ENCODE measurements around the gene GAB2. TPM values are rescaled to one million over a fixed set of nuclear protein-coding genes. Genes with fewer than 3 reads are reported as not detected.

Gene GAB2
- polyA plus RNA-seq, 1 donor from 2014 or later: 4.2 TPM

DNA sequence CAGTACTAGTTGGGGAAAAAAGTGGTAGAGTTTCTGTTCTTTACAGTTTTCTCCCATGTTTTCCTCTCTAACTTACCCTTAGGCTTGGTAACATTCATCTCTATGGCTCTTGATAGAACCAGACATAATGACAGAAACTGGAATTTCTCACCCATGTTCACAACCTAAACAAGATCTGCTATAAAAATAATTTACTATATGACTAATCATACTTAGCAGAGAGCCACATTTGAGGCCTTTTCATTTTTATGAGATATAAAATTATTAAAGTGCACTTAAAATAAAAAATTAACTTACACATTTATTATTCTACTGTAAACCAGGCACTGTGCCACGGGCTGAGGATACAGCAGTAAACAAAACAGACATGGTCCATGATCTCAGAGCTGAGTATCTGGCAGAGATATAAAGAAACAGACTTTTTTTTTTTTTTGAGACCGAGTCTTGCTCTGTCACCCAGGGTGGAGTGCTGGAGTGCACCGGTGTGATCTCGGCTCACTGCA lies 98.1 kb downstream of the GAB2 start:
- Mint-ChIP-seq H3K27me3 (no peaks in the 10 kb centered on the region), H3K36me3 (peaks cover 5% of the 10 kb centered on the region), H3K4me1 (peaks cover 26 to 40% (median 28%) of the 10 kb centered on the region in 3 donors), H3K9me3 (no peaks in the 10 kb centered on the region), H3K27ac (no peak overlapping the region), H3K4me3 (no peak overlapping the region)

DNA sequence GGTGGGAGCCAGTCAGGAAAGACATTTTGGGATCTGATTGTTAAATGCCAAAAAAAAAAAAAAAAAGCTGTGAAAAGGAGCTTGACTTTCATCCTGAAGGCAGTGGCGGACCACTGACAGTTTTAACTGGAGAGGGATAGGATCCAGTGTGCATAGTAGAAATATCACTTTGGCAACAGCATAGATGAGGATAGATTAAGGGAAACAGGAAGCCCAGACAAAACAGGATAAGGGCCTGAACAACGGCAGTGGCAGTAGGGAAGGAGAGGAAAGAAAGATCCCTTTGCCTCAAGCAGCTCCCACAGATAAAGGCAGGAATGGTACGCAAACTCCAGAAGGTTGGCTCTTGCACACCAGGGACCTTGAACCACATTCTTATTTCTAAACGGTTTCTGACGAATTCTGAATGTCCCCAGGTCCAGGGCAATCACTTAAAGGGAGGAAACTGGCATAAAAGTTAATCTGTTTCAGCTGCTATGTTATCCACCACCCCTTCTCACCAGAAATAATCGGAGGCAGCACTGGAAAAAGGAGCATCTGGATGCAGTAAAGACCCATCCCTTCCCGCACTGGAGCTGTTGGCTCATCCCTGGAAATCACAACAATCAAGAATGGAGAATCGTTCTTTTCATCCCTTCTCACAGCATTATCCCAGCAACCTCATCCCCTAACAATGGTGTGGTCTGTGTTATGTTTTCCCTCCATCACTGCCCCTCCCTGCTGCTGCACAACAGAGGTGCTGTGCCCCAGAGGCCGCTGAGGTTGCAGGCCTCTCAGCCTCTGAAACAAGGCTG lies 99.1 kb downstream of the GAB2 start:
- no peaks in the 10 kb centered on the region for H3K27me3 Mint-ChIP-seq
- no peaks in the 10 kb centered on the region for H3K9me3 Mint-ChIP-seq
- H3K27ac Mint-ChIP-seq: no peak overlapping the region
- H3K4me3 Mint-ChIP-seq: no peak overlapping the region
- peaks cover 27 to 44% (median 34%) of the 10 kb centered on the region in 3 donors for H3K4me1 Mint-ChIP-seq
- peaks cover 5% of the 10 kb centered on the region for H3K36me3 Mint-ChIP-seq

DNA sequence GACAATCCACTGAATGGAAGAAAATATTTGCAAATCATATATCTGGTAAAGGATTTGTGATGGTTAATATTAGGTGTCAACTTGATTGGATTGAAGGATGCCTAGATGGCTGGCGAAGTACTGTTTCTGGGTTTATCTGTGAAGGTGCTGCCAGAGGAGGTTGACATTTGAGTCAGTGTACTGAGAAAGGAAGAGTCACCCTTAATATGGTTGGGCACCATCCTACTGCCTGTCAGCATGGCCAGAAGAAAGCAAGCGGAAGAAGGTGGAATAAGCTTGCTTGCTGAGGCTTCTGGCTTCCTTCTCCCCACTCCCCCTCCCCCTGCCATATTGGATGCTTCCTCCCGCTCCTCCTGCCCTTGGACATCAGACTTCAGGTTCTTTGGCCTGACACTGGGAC lies 101.9 kb downstream of the GAB2 start:
- Mint-ChIP-seq H3K36me3 (peaks cover 5% of the 10 kb centered on the region), H3K27me3 (no peaks in the 10 kb centered on the region), H3K4me3 (no peak overlapping the region), H3K4me1 (peaks cover 31 to 48% (median 43%) of the 10 kb centered on the region in 3 donors), H3K9me3 (no peaks in the 10 kb centered on the region), H3K27ac (peak overlapping the region in 1 of 3 donors; percentile 33)

DNA sequence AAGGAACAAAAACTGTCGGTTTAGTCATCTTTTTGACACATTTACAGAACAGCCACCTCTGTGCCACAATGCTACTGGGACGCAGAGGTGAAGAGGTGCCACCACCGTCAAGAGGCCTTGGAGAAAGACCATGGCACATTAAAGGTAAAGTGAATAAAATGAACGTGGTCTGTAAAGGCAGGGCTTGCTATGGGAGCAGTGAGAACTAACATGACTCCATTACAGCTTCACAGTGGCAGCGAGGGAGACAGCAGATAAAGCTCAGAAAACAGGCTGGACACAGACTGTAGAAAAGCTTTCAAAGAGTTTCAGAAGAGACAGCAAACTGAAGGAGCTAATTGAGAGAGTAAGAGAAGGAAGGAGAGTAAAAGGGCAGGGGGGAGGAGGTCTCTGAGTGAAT lies 102.9 kb downstream of the GAB2 start:
- Mint-ChIP-seq H3K27ac (no peak overlapping the region), H3K4me3 (no peak overlapping the region), H3K4me1 (peaks cover 32 to 53% (median 45%) of the 10 kb centered on the region in 3 donors), H3K36me3 (peaks cover 5% of the 10 kb centered on the region), H3K9me3 (no peaks in the 10 kb centered on the region), H3K27me3 (no peaks in the 10 kb centered on the region)

DNA sequence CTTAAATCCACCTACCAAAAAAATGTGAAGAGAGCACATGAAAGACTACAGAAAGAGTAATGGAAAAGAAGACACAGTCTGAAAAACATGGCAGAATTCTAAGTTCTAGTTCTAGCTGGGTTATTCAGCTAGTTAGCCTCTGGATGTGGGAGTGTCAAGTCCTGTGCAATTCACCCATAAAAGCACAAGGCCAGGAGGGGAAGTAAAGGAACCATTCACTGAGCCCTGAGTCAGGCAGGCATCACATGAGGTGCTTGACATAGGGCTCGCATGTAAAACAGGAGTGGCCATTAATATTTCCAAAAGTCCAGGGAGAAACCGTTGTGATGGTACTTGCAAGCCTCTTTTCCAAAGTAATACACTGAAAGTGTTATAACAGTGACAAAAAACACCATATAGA lies 103.7 kb downstream of the GAB2 start:
- Mint-ChIP-seq H3K4me3 (no peak overlapping the region), H3K4me1 (peaks cover 35 to 52% (median 45%) of the 10 kb centered on the region in 3 donors), H3K27me3 (no peaks in the 10 kb centered on the region), H3K27ac (no peak overlapping the region), H3K36me3 (peaks cover 5% of the 10 kb centered on the region), H3K9me3 (no peaks in the 10 kb centered on the region)

DNA sequence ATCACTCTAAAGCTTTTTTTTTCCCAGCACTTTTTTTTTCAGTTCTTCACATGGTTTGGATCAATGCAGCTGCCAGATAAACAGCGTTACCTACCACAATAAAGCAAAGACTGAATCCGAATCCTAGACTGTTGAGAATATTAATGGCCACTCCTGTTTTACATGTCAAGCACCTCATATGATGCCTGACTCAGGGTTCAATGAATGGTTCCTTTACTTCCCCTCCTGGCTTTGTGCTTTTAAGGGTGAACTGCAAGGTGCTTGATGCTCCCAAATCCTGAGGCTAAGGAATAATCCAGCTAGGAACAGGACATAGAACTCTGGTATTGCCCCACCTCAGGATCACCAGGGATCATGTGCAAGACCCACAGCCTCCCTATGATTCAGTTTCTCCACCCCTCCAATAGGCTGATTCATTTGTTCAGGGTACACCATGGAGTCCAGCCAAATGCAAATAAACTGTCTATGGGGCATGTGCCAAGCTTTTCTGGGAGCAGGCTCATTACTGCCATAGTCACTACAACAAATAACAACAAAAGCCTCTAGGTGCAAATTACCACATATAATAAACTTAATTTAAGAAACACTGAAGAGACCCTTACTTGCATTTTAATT lies 104.3 kb downstream of the GAB2 start:
- Mint-ChIP-seq H3K36me3 (peaks cover 4% of the 10 kb centered on the region), H3K9me3 (no peaks in the 10 kb centered on the region), H3K4me1 (peaks cover 36 to 52% (median 48%) of the 10 kb centered on the region in 3 donors), H3K4me3 (peak overlapping the region in 2 of 4 donors; percentile 10 to 65), H3K27ac (no peak overlapping the region), H3K27me3 (no peaks in the 10 kb centered on the region)

DNA sequence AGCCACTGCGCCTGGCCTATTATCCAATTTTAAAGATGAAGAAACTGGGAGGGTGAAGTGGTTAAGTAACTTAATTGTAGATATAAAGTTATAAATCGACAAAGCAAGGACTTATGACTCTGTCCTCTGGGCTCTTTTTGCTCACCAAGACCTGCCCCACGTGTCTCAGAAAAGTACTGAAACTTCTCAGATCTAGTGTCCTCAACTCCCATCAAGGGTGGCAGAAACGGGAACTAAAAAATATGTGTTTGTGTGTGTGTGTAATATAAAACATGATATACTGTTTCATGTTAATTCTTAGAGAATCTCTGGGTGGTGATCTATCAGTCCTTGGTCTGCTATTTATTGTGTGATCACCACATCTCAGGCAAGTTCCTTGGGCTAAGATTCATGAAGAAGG lies 104.9 kb downstream of the GAB2 start:
- H3K36me3 Mint-ChIP-seq: peaks cover 4% of the 10 kb centered on the region
- H3K4me3 Mint-ChIP-seq: peak overlapping the region in 3 of 4 donors; percentile 10 to 65 (median 32)
- no peaks in the 10 kb centered on the region for H3K27me3 Mint-ChIP-seq
- no peaks in the 10 kb centered on the region for H3K9me3 Mint-ChIP-seq
- H3K27ac Mint-ChIP-seq: no peak overlapping the region
- H3K4me1 Mint-ChIP-seq: peaks cover 35 to 48% (median 46%) of the 10 kb centered on the region in 3 donors

DNA sequence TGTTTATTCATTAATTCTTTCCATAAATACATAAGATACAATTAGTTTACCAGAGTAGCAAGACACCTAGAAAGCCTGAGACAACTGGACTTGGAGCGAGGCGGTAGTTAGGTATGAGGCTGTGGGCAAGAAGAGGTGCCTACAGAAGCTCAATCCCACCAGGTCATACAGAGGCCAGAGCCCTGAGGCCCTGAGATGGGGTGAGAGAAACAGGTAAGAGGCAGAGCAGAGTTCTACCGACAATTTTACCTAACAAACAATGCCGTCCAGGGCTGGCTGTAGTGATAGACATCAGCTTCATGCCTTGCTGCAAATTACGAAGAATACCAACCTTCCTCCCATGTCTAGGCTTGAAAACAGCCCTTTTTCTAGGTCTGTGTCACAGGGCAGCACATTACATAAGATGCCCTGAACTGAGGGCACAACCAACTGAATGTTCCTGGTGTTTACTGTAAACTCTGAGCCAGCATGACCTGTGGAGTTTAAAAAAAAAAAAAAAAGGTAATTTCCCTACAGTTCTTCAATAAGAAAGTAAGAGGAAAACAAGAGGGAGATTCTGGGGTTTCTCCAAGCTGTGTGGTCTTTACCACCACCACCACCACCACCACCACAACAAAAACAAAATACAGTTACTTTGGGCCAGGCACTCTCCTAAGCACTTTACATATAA lies 105.8 kb downstream of the GAB2 start:
- no peaks in the 10 kb centered on the region for H3K27me3 Mint-ChIP-seq
- H3K4me3 Mint-ChIP-seq: peak overlapping the region in 1 of 4 donors; percentile 64
- H3K9me3 Mint-ChIP-seq: no peaks in the 10 kb centered on the region
- peaks cover 35 to 48% (median 46%) of the 10 kb centered on the region in 3 donors for H3K4me1 Mint-ChIP-seq
- no peak overlapping the region for H3K27ac Mint-ChIP-seq
- H3K36me3 Mint-ChIP-seq: peaks cover under 1% of the 10 kb centered on the region

DNA sequence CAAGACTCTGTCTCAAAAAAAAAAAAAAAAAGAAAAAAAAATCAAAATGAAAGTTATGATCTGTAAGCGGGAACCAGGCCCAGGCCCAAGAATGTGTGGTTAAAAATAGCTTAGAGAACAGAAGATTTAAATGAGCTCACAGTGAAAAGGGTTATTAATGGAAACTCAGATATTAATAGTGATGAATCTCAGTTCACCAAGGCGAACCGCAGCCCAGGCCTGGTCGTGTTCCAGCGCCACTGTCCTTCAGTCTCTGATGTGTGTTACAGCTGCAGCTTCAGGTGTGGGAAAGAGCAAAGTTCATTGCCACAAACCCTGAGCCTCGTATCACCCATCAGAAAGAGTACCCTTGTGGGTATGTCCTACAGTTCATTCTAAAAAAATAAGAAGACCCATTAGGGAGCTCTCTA lies 107.1 kb downstream of the GAB2 start:
- peak overlapping the region; percentile 20 to 61 (median 42) for H3K27ac Mint-ChIP-seq

DNA sequence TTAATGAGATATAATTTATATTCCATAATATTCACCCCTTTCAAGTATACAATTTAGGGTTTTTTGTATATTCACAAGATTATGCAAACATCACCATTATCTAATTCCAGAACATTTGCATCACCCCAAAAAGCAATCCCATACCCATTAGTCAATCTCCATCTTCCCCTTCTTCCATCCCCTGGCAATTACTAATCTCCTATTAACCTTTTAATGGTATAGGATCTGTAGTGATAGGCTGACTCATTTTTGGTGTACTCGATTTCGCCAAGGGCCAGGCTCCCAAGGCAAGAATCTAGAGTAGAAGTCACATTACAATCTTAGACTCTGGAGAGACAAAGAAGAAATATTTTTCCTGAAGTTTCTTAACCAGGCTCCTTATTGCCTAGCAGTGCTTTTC lies 113.4 kb downstream of the GAB2 start:
- peak overlapping the region in 1 of 4 donors; percentile 19 for H3K4me3 Mint-ChIP-seq
- peaks cover 0 to 3% (median 0%) of the 10 kb centered on the region in 3 donors for H3K9me3 Mint-ChIP-seq
- no peaks in the 10 kb centered on the region for H3K27me3 Mint-ChIP-seq
- H3K36me3 Mint-ChIP-seq: no peaks in the 10 kb centered on the region
- peaks cover 6 to 16% (median 12%) of the 10 kb centered on the region in 3 donors for H3K4me1 Mint-ChIP-seq
- peak overlapping the region in 1 of 3 donors; percentile 33 for H3K27ac Mint-ChIP-seq

More for the DNA sequence above, 107.1 kb downstream of the GAB2 start:
- Mint-ChIP-seq H3K4me1 (peaks cover 35 to 48% (median 46%) of the 10 kb centered on the region in 3 donors), H3K4me3 (peak overlapping the region in 3 of 4 donors; percentile 23 to 87 (median 78)), H3K9me3 (no peaks in the 10 kb centered on the region), H3K36me3 (no peaks in the 10 kb centered on the region), H3K27me3 (no peaks in the 10 kb centered on the region)

DNA sequence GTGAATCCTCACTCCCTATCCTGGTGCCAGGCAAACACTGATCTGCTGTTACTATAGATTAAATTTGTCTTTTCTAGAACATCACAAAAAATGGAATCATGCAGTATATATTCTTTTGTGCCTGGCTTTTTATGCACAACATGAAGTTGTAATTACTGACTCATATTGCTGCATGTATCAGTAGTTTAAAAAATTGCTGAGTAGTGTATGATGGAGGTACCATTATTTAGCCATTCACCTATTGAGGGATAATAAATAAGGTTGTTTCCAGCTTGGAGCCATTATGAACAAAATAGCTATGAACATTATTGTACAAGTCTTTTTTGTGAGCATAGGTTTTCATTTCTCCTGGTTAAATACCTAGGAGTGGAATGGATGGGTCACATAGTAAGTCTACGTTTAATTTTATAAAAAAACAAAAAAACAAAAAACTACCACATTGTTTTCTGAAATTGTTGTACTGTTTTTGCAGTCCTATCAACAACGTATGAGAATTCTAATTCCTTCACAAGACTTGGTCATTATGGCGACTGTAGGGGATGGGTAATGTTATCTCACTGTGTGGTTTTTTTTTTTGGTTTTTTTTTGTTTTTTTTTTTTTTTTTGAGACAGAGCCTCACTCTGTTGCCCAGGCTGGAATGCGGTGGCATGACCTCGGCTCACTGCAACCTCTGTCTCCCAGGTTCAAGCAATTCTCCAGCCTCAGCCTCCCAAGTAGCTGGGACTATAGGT lies 117.3 kb downstream of the GAB2 start:
- no peak overlapping the region for H3K4me3 Mint-ChIP-seq
- no peak overlapping the region for H3K27ac Mint-ChIP-seq
- H3K4me1 Mint-ChIP-seq: peaks cover 10 to 23% (median 12%) of the 10 kb centered on the region in 3 donors
- H3K36me3 Mint-ChIP-seq: peaks cover 5% of the 10 kb centered on the region
- no peaks in the 10 kb centered on the region for H3K27me3 Mint-ChIP-seq
- peaks cover 0 to 3% (median 0%) of the 10 kb centered on the region in 3 donors for H3K9me3 Mint-ChIP-seq

DNA sequence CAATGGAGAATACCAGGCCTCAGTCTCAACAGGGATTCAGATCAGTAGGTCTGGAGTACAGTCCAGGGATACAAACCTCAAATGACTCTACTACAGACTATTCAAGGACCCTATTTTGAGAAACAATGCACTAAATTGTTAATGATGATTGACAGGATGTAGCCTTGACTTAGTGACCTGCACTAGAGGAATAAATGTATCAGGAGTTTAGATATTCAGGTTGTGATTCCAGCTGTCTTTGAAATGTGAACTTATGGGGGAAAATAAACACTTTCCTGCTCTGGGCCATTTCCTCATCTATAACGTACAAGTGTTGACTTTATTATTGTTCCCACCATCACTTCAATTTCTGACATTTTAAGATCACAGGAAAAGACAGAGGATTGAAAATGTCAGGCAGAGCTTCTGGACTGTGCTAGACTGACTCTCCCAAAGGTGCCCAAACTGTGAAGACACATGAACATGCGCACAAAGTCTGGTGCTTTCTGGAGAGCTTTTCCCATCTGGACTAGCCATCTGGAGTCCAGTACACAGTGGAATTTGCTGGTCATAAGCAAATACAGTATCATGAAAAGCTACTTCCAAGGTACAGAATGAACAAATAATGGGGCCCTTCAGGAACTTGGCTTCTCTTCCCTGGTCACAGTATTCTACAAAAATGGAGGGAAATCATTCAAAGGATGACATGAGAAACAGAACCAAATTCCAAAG lies 118.5 kb downstream of the GAB2 start:
- peaks cover 10 to 23% (median 10%) of the 10 kb centered on the region in 3 donors for H3K4me1 Mint-ChIP-seq
- H3K36me3 Mint-ChIP-seq: peaks cover 5% of the 10 kb centered on the region
- H3K27me3 Mint-ChIP-seq: no peaks in the 10 kb centered on the region
- H3K9me3 Mint-ChIP-seq: peaks cover 0 to 3% (median 0%) of the 10 kb centered on the region in 3 donors
- no peak overlapping the region for H3K4me3 Mint-ChIP-seq
- peak overlapping the region in 1 of 3 donors; percentile 54 for H3K27ac Mint-ChIP-seq

DNA sequence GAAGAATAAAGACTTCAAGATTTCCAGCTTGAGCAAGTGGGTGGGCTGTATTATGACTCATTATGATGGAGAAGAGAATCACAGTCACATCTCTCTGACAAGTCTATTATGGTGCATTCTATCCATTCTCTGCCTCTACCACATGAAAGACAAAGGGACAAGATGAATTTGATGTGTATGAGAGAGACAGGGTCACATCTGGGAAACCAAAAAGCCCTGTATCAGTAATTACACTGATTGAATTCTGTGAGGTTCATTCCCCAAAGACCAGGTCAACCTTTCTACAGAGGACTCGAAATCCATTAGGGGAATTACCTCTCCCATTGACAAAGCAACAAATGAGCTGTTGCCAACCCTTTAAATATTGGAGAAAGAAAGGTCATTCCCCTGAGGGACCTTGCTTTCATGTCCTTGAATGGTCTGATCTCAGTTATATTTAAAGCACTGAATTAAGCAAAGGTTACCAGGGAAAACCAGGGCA lies 119.3 kb downstream of the GAB2 start:
- Mint-ChIP-seq H3K36me3 (peaks cover 7% of the 10 kb centered on the region), H3K27me3 (no peaks in the 10 kb centered on the region), H3K9me3 (peaks cover 0 to 3% (median 0%) of the 10 kb centered on the region in 3 donors), H3K27ac (no peak overlapping the region), H3K4me1 (peaks cover 10 to 26% (median 10%) of the 10 kb centered on the region in 3 donors), H3K4me3 (no peak overlapping the region)

Measured in IgD-negative memory B cell (primary cell).